Activated T-cell treated with anti-CD3 and anti-CD28 coated beads, Interleukin-2, amount 50 U/mL, for 24 hours (primary cell): ENCODE data around the gene FAM210B.

Experiments used
- DNase-seq: peaks from one replicate; pipeline ENCODE4 v3.0.0-alpha.2; 2020
- H3K27ac Mint-ChIP-seq: 2 replicates; pipeline ENCODE4 v1.8.0; 2020; ENCODE audit warnings: mild to moderate bottlenecking, mixed read lengths
- H3K27me3 Mint-ChIP-seq: 2 replicates; pipeline ENCODE4 v1.8.0; 2020; ENCODE audit warnings: mixed read lengths
- H3K36me3 Mint-ChIP-seq: 2 replicates; pipeline ENCODE4 v1.8.0; 2020; ENCODE audit warnings: low read depth, mixed read lengths
- H3K4me1 Mint-ChIP-seq: 2 replicates; pipeline ENCODE4 v1.8.0; 2020; ENCODE audit warnings: low read depth, mixed read lengths
- H3K4me3 Mint-ChIP-seq: 2 replicates; pipeline ENCODE4 v1.8.0; 2020; ENCODE audit warnings: mild to moderate bottlenecking, moderate library complexity, mixed read lengths
- H3K9me3 Mint-ChIP-seq: 2 replicates; pipeline ENCODE4 v1.8.0; 2020; ENCODE audit warnings: mixed read lengths

The FAM210B gene

DNA sequence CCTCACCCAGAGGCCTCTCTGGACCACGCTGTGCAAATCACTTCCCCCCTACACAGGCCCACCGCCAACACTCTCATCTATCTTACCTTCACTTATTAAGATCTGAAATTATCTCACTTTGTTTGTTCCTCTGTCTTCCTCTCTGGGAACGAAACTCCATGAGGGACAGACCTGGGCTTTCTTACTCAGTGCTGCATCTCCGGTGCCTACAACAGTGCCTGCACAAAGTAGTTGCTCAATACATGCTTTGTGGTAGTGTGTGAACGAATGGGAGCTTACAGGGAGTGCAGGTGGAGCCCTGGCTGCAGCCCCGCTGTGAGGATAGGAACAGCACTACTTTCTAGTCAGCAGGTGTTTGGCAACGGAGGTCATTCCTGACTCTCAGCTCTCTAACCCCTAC lies 58.6 kb downstream of the FAM210B start:
- Mint-ChIP-seq H3K4me3 (no peak overlapping the region), H3K36me3 (peaks cover 36% of the 10 kb centered on the region), H3K9me3 (no peaks in the 10 kb centered on the region), H3K27me3 (no peaks in the 10 kb centered on the region), H3K4me1 (peaks cover 89% of the 10 kb centered on the region), H3K27ac (peak overlapping the region; percentile 95)
- DNase-seq: no peak

DNA sequence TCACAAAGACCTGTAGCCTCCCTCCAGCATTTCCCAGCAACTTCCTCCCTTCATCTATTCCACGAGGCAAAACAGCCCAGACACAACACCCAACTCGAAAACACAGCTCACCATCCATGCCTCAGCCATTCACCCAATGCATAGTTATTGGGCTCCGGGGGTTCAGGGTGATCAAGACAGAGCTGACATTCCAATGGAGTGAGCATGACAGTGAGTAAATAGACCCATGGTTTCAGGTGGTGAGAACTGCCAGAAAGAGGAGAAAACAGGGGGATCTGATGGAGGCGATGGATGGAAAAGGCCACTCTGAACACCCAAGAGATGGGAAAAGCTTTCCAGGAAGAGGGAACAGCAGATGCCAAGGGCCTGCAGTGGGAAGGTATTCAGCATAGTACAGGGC lies 59.1 kb downstream of the FAM210B start:
- Mint-ChIP-seq H3K36me3 (peaks cover 31% of the 10 kb centered on the region), H3K4me3 (peak overlapping the region; percentile 67), H3K4me1 (peaks cover 89% of the 10 kb centered on the region), H3K9me3 (no peaks in the 10 kb centered on the region), H3K27ac (peak overlapping the region; percentile 95), H3K27me3 (no peaks in the 10 kb centered on the region)
- DNase-seq: no peak
